Stimulated activated CD8-positive, alpha-beta memory T cell treated with anti-CD3 and anti-CD28 coated beads, Interleukin-15, amount 100 ng/mL, for 4 hours (primary cell): ENCODE results near the gene C2orf72.

Experiments
- DNase-seq, 2 donors: peaks; one replicate each; pipeline ENCODE4 v3.0.0-alpha.2; 2020; ENCODE audit warnings: low read depth in 2 of 2

Gene C2orf72

GRCh38 chr2:231069379-231070054, 32.2 kb downstream of the C2orf72 start:
- no peak for DNase-seq

GRCh38 chr2:231084565-231084964, 47.2 kb downstream of the C2orf72 start:
- no peak for DNase-seq

- no peak for DNase-seq
These were observed 51.4 kb downstream of the C2orf72 start for GRCh38 chr2:231088754-231089153.

GRCh38 chr2:231093933-231094332, 56.6 kb downstream of the C2orf72 start:
- no peak for DNase-seq

GRCh38 chr2:231094736-231095346, 57.5 kb downstream of the C2orf72 start:
- no peak for DNase-seq
